ENCODE results near the gene HOXA5. TPM values are rescaled to one million over a fixed set of nuclear protein-coding genes. Genes with fewer than 3 reads are reported as not detected.

HOXA5 gene
- total and polyA plus RNA-seq, 2 of the 8 experiments (the other 6 are each of a cell fraction or from before 2014, with no cell fraction given) = not detected

GRCh38 chr7:27156916-27157701, 13.6 kb upstream of the HOXA5 start:
- no peaks in the 10 kb centered on the region for H3K79me1 ChIP-seq (ENCODE audit: low read depth, low read length)
- no peak overlapping the region for H2BK120ac ChIP-seq (replicated peaks; ENCODE audit: low read depth, low read length)
- H3K27ac ChIP-seq (ENCODE audit: low read depth, low read length) = no peak overlapping the region
- peaks cover 0 to 10% of the 10 kb centered on the region in 2 experiments; a peak in 1 of 4 replicates for H3K9me3 ChIP-seq (ENCODE audit: insufficient read depth in 2 of 2, low read depth in 1 of 2, low read length in 1 of 2)
- CTCF ChIA-PET (ENCODE audit: partially characterized antibody) = interaction anchor here (0.7 to 2.0 kb wide), 13 partner anchors 8 to 53 kb away, joined by 3 to 16 read pairs (median 5); partner anchors contain the start of gene HOXA5
- H3K9ac ChIP-seq (replicated peaks in 1 of 4; ENCODE audit: extremely low read depth in 1 of 4, low read depth in 3 of 4, low read length in 3 of 4) = no peak overlapping the region
- peaks cover 20 to 42% of the 10 kb centered on the region in 2 experiments for H4K20me1 ChIP-seq (replicated peaks in 1 of 2; ENCODE audit: control insufficient read depth in 1 of 2, insufficient read depth in 2 of 2, low read length in 2 of 2)
- H4K8ac ChIP-seq (ENCODE audit: extremely low read depth, insufficient read depth, low read length) = no peak overlapping the region
- DNase-seq (ENCODE audit: low read depth in 1 of 2, low spot score in 2 of 2) = peak in 1 of 2 experiments; percentile 52
- H2BK20ac ChIP-seq (ENCODE audit: low read length) = no peak overlapping the region
- no peak overlapping the region for H3K4ac ChIP-seq (replicated peaks; ENCODE audit: insufficient read length, low read depth, low read length)
- TF ChIP-seq SP2 (IDR thresholded peaks at IDR 0.05; ENCODE audit: low read length) (no peak), RXRA (IDR thresholded peaks at IDR 0.05; ENCODE audit: insufficient read depth, low read depth, low read length) (no peak), RNF2 (IDR thresholded peaks at IDR 0.05; ENCODE audit: borderline replicate concordance, low read depth, low read length, missing control alignments, poor library complexity, severe bottlenecking) (peak; percentile 89), EGR1 (IDR thresholded peaks at IDR 0.05; ENCODE audit: borderline replicate concordance, low read depth, low read length) (no peak), CBX8 (IDR thresholded peaks at IDR 0.05; ENCODE audit: borderline replicate concordance, low read depth, low read length) (peak; percentile 51; the same call in 1 of the 2 replicates)
- H3K56ac ChIP-seq (replicated peaks; ENCODE audit: insufficient read length, low read depth, low read length) = no peak overlapping the region
- no peak for FAIRE-seq
- H4K5ac ChIP-seq (ENCODE audit: insufficient read length, low read depth, low read length) = no peak overlapping the region
- H2BK12ac ChIP-seq (ENCODE audit: low read depth, low read length) = no peak overlapping the region
- peak overlapping the region in 1 of 4 experiments; percentile 54; a peak in 1 of 8 replicates for H3K4me3 ChIP-seq (ENCODE audit: extremely low read depth in 1 of 4, insufficient read depth in 2 of 4, low read depth in 3 of 4, low read length in 4 of 4)
- H3K36me3 ChIP-seq (ENCODE audit: control insufficient read depth in 2 of 4, insufficient read depth in 4 of 4, low read length in 3 of 4) = peaks cover 0 to 24% (median 0%) of the 10 kb centered on the region in 4 experiments; a peak in 1 of 8 replicates
- POLR2A ChIA-PET (ENCODE audit: partially characterized antibody) = interaction anchor here (1.0 kb wide), 1 partner anchor 9 kb away, joined by 4 read pairs; no protein-coding TSS in a partner anchor
- H3K79me2 ChIP-seq (ENCODE audit: control insufficient read depth in 1 of 2, insufficient read depth in 2 of 2, low read length in 2 of 2) = no peaks in the 10 kb centered on the region
- H3K27me3 ChIP-seq (replicated peaks in 1 of 4; ENCODE audit: control insufficient read depth in 3 of 4, extremely low read depth in 1 of 4, insufficient read depth in 3 of 4, low read length in 3 of 4) = peaks cover 98 to 100% (median 100%) of the 10 kb centered on the region in 4 experiments
- no peak overlapping the region for H2BK15ac ChIP-seq (ENCODE audit: low read length)
- H3K23ac ChIP-seq (ENCODE audit: insufficient read length) = no peak overlapping the region
- H2AFZ ChIP-seq (ENCODE audit: low read length) = no peak overlapping the region
- H2BK5ac ChIP-seq (ENCODE audit: low read depth, low read length) = no peak overlapping the region
- no peaks in the 10 kb centered on the region for H3K23me2 ChIP-seq (ENCODE audit: low read depth, low read length)
- H3K14ac ChIP-seq (ENCODE audit: insufficient read length) = no peak overlapping the region
- WGBS, 2 experiments (ENCODE audit: extremely low coverage in 1 of 2, insufficient coverage in 1 of 2, insufficient read length in 1 of 2, insufficient replicate concordance in 2 of 2, low coverage in 1 of 2, low lambda C conversion rate in 2 of 2, missing lambda C conversion rate in 1 of 2) = 31% methylated on average over 23 of the region's 30 CpGs; no CpG with 5 or more reads in 1 of the 2 experiments
- peak overlapping the region in 1 of 2 experiments; percentile 40; a peak in 2 of 4 replicates for H3K4me2 ChIP-seq (ENCODE audit: insufficient read depth in 1 of 2, low read depth in 2 of 2, low read length in 2 of 2)
- H4K91ac ChIP-seq (replicated peaks; ENCODE audit: insufficient read length, low read length) = no peak overlapping the region
- peaks cover 0 to 2% (median 0%) of the 10 kb centered on the region in 4 experiments; a peak in 3 of 7 replicates for H3K4me1 ChIP-seq (replicated peaks in 1 of 4; ENCODE audit: control insufficient read depth in 3 of 4, insufficient read depth in 4 of 4, low read length in 3 of 4)
- H2AK5ac ChIP-seq (ENCODE audit: low read depth, low read length) = peak overlapping the region; percentile 60; the same call in 1 of the 2 replicates
- H3K18ac ChIP-seq (ENCODE audit: extremely low read depth, low read length) = no peak overlapping the region
